Stimulated activated CD4-positive, alpha-beta T cell treated with anti-CD3 and anti-CD28 coated beads, Interleukin-12 subunit alpha, Interleukin-12 subunit beta, amount 100 ng/mL, for 48 hours (primary cell): Measurements from ENCODE around the gene MUC20.
"Not testable (repeated sequence)": the region's sequence is repeated elsewhere in the genome, so short reads cannot be mapped to it uniquely, and the experiment has no call there.

Experiments used
- DNase-seq, 3 donors: peaks; one replicate each; pipeline ENCODE4 v3.0.0-alpha.2; 2020; ENCODE audit warnings: low read depth in 2 of 3, low spot score in 1 of 3

MUC20 gene, protein sequence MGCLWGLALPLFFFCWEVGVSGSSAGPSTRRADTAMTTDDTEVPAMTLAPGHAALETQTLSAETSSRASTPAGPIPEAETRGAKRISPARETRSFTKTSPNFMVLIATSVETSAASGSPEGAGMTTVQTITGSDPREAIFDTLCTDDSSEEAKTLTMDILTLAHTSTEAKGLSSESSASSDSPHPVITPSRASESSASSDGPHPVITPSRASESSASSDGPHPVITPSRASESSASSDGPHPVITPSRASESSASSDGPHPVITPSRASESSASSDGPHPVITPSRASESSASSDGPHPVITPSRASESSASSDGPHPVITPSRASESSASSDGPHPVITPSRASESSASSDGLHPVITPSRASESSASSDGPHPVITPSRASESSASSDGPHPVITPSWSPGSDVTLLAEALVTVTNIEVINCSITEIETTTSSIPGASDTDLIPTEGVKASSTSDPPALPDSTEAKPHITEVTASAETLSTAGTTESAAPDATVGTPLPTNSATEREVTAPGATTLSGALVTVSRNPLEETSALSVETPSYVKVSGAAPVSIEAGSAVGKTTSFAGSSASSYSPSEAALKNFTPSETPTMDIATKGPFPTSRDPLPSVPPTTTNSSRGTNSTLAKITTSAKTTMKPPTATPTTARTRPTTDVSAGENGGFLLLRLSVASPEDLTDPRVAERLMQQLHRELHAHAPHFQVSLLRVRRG

GRCh38 chr3:195720831-195721506, at the start of gene MUC20:
TSS of gene MUC20 (plus strand) at chr3:195720978. CDS start at chr3:195721008, 30 bp downstream.
- DNase-seq: not testable (repeated sequence)

GRCh38 chr3:195671283-195671682, 49.5 kb upstream of the MUC20 start:
- DNase-seq: not testable (repeated sequence)

DNA sequence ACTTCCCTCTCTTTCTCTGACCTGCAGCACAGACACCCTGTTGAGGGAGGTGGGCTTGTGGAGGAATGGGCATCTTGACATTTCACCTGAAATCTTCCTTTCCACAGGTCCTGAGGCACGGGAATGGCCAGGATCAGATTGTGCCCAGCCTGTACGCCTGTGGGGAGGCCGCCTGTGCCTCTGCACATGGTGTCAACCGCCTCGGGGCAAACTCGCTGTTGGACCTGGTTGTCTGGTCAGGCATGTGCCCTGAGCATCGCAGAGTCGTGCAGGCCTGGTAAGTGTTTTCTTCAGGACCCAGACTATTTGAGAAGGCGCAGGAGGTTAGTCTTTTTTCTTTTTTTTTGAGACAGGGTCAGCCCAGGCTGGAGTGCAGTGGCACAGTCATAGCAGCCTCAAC, 47.1 kb upstream of the MUC20 start:
- not testable (repeated sequence) for DNase-seq

GRCh38 chr3:195678391-195679015, 42.3 kb upstream of the MUC20 start:
- not testable (repeated sequence) for DNase-seq

GRCh38 chr3:195680690-195681089, 40.1 kb upstream of the MUC20 start:
- not testable (repeated sequence) for DNase-seq

DNA sequence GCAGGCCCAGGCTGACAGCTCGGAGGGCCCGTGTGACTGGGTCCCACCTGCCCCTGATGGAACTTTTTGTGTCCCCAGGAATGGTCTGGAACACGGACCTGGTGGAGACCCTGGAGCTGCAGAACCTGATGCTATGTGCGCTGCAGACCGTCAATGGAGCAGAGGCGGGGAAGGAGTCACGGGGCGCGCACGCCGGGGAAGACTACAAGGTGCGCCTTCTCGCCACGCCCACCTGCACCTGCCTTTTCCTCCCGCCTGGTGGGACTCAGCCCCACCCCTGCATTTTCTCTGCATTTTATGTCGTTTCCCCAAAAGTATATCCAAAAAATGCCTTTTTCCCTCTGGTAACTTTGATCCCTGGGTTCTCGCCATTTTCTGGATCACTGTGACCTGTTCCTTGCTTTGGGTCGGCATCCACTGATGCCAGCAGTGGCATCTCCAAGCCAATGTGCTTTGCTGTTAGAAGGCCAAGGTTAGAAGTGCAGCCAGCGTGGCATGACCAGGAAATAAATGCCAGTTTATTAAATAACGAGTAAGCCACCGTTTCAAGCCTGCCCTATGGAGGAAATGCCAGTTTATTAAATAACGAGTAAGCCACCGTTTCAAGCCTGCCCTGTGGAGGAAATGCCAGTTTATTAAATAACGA, 39.2 kb upstream of the MUC20 start:
- not testable (repeated sequence) for DNase-seq

DNA sequence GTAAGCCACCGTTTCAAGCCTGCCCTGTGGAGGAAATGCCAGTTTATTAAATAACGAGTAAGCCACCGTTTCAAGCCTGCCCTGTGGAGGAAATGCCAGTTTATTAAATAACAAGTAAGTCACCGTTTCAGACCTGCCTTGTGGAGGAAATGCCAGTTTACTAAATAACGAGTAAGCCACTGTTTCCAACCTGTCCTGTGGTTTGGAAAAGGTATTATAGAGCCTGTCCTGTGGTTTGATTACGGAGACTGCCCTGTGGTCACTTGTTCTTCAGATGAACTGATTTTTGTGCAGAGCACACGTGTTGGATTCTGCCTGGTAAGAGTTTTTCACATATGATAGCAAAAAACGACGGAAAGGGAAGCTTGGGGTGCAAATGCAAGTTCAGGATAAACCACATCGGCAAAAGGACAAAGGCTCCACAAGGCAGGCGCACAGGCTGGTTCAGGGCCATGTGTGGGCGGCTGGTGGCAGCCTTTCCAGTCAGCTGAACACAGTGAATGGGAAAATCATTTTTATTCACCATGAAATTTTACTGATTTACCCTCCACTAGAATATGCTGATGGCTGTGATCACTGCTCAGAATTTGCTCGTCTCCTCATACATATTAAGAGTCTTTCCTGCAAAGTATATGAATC, 38.6 kb upstream of the MUC20 start:
- DNase-seq: not testable (repeated sequence)

- not testable (repeated sequence) for DNase-seq
Measured at GRCh38 chr3:195683722-195684526, 36.9 kb upstream of the MUC20 start.

GRCh38 chr3:195684527-195685257, 36.1 kb upstream of the MUC20 start:
- not testable (repeated sequence) for DNase-seq

- peak in 2 of 3 donors; percentile 5 to 42 for DNase-seq
Measured at GRCh38 chr3:195686537-195687208, 34.1 kb upstream of the MUC20 start.

- peak; percentile 47 to 62 (median 52) for DNase-seq
Measured at GRCh38 chr3:195687209-195687760, 33.5 kb upstream of the MUC20 start.

DNA sequence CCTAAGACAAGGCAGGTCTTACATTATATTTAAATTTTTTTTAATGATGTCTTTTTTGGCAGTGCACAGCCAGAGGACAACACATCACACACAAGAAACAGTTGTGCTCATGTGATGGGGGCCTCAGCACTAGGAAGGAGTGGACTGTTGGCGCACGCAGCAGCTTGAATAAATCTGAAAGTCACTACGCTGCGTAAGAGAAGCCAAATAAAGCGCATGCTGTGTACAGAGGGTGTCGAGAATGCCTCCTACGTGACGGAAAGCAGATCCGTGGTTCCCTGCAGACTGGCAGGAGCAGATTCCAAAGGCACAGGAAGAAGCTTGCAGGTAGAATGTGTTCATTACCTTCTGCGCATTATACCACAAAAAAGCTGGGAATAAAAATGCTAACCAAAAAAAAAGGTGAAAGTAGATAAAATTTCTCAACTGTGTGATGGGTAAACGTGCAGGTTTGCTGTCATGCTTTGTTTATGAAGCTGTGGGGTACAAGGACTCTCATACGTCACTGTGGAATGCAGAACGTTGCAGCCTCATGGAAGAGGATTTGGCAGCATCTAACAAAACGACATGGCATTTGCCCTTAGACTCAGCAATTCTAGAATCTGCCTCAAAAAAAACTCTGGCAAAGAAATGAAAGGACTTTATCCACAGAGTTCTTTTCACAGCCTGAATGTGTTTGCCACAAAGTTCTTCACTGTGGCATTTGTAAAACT, 32.2 kb upstream of the MUC20 start:
- DNase-seq: not testable (repeated sequence)

DNA sequence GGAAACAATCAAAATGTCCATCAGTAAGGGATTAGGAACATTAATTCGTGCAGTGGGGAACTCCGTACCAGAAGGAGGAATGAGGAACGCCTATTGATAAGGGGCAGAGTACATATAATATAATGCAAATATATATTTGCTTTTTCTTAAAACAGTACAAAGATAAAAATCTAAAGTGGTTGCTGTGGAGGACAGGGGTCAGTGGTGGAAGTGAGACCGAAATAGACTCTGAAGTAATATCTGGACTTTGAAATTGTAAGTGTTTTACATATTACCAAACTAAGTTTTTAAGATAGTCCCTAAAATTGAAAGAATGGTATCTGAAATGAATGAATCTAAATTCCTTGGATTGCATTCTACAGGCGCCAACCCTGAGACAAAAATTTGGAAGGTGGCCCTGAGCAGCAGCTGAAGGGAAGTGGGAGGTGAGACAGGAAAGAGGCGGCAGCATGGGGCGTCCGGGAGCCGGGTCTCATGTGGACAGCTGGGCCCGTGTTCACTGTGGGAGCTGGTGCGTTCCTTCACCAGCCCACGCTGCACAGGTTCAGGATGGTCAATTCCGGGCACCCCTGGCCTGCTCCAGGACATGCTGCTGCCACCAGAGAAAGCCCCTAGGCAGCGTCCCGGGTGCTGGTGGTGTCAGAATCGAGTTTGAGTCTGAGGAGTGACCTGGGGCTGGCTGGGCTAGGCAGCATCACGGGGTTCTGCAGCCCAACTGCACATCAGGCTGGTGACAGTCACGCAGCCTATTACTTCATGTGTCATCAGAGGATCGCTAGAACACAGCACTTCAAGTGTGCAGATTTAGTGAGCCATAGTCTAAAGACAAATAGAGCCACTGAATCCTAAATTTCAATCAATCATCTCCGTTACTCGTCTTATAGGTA, 31.4 kb upstream of the MUC20 start:
- not testable (repeated sequence) for DNase-seq

DNA sequence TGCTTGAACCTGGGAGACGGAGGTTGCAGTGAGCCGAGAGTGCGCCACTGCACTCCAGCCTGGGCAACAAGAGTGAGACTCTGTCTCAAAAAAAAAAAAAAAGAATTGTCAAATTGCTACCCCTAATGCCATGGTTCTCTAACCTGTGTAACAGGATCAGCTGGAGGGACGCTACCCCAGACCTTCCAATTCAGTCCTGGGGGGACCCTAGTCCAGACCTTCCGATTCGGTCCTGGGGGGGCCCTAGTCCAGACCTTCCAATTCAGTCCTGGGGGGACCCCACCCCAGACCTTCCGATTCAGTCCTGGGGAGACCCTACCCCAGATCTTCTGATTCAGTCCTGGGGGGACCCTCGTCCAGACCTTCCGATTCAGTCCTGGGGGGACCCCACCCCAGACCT, 29.8 kb upstream of the MUC20 start:
- DNase-seq: no peak

GRCh38 chr3:195691596-195692353, 29.0 kb upstream of the MUC20 start:
- not testable (repeated sequence) for DNase-seq

DNA sequence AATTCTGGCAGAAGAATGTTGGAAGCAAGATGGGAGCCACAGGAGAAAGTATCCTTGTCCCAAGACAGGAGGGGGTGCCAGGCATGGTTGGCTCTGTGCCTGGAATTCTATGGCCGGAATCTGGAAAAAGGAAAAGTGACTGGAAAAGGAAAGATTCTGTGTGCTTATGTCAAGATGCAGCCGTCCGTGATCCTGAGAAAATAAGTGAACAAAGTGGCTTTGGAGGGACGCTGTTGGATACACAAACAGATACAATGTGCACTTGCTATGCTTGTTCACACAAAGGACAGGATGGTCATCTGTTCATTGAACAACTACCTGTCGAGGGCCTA, 28.5 kb upstream of the MUC20 start:
- DNase-seq: no peak
